Caco-2 (cell line): Measurements from ENCODE around the gene MRPL41. TPM values are rescaled to one million over a fixed set of nuclear protein-coding genes. Genes with fewer than 3 reads are reported as not detected.
A peak's percentile ranks its signal among the peaks of the same experiment; 100 is the strongest.

Experiments used
- BruUV-seq: library from RNA; stranded (reverse); fragments of 400-500 nt; replicated peaks from 2 replicates; lab custom pipeline; 2021; lab: Mats Ljungman, UMichigan
- CTCF ChIA-PET: fragments of 300-600 bp; sonication (Branson Sonifier 250); formaldehyde crosslinking; loops from one replicate; lab custom pipeline; 2022; ENCODE audit warnings: antibody characterized with exemption; lab: Charles Lee
- POLR2A ChIA-PET: fragments of 300-600 bp; sonication (Branson Sonifier 250); formaldehyde crosslinking; loops from one replicate; lab custom pipeline; 2022; ENCODE audit warnings: antibody characterized with exemption; lab: Charles Lee
- DNase-seq, 2 experiments: peaks; one replicate each; pipeline versions ENCODE4 v3.0.0 to v3.0.0-alpha.2; 2020 to 2022
- H3K27me3 ChIP-seq: replicated peaks from 2 replicates; pipeline ENCODE4 v1.6.0; 2011; ENCODE audit warnings: low read length; ENCODE audit not compliant: control insufficient read depth, insufficient read depth
- H3K36me3 ChIP-seq: 2 replicates; pipeline ENCODE4 v1.5.1; 2011; ENCODE audit warnings: low read length; ENCODE audit not compliant: control insufficient read depth, insufficient read depth
- H3K4me1 ChIP-seq: fragments of 250-450 bp; sonication (Bioruptor Pico); 2 replicates; pipeline ENCODE4 v1.5.1; 2020; ENCODE audit warnings: mild to moderate bottlenecking
- H3K4me3 ChIP-seq: 2 replicates; pipeline ENCODE4 v1.5.1; 2011; ENCODE audit warnings: low read depth, mild to moderate bottlenecking, control low read depth, low read length
- H3K9me3 ChIP-seq: fragments of 250-450 bp; sonication (Bioruptor Pico); 2 replicates; pipeline ENCODE4 v1.5.1; 2020; ENCODE audit warnings: mild to moderate bottlenecking, moderate library complexity
- H3K27ac Mint-ChIP-seq: one replicate; pipeline ENCODE4 v1.8.0; 2022; ENCODE audit warnings: mixed read lengths; ENCODE audit not compliant: unreplicated experiment
- H3K27me3 Mint-ChIP-seq: one replicate; pipeline ENCODE4 v1.8.0; 2022; ENCODE audit warnings: mixed read lengths; ENCODE audit not compliant: insufficient read depth, unreplicated experiment
- H3K36me3 Mint-ChIP-seq: one replicate; pipeline ENCODE4 v1.8.0; 2022; ENCODE audit warnings: mild to moderate bottlenecking, mixed read lengths; ENCODE audit not compliant: insufficient read depth, unreplicated experiment
- H3K4me1 Mint-ChIP-seq: one replicate; pipeline ENCODE4 v1.8.0; 2022; ENCODE audit warnings: low read depth, mixed read lengths; ENCODE audit not compliant: unreplicated experiment
- H3K4me3 Mint-ChIP-seq: one replicate; pipeline ENCODE4 v1.8.0; 2022; ENCODE audit warnings: mild to moderate bottlenecking, moderate library complexity, mixed read lengths; ENCODE audit not compliant: unreplicated experiment
- H3K9me3 Mint-ChIP-seq: one replicate; pipeline ENCODE4 v1.8.0; 2022; ENCODE audit warnings: mixed read lengths; ENCODE audit not compliant: unreplicated experiment
- CTCF ChIP-seq, 2 experiments: fragments of 200-600 bp in 1 of 2; IDR thresholded peaks; 1 replicate in 1 of 2; 2 replicates in 1 of 2; pipeline versions ENCODE4 v1.5.1 to v1.8.0; 2011 to 2022; ENCODE audit warnings: antibody characterized with exemption in 1 of 2, control low read depth in 1 of 2, inconsistent platforms in 1 of 2, low read depth in 1 of 2, low read length in 1 of 2, mild to moderate bottlenecking in 1 of 2, moderate library complexity in 1 of 2; ENCODE audit not compliant: insufficient read depth in 1 of 2, severe bottlenecking in 1 of 2, unreplicated experiment in 1 of 2
- intact Hi-C: fragments of 100-400 bp; cut with micrococcal nuclease; formaldehyde crosslinking; loops from one replicate; pipeline ENCODE4 v1.10.0; 2022; ENCODE audit not compliant: unreplicated experiment
- total RNA-seq: library from RNA; stranded (reverse); gene quantifications from 2 replicates; pipeline ENCODE4 v1.2.3, GENCODE V29; 2022

MRPL41 gene
- total RNA-seq, 1 experiment from 2014 or later: 44.2 TPM

DNA sequence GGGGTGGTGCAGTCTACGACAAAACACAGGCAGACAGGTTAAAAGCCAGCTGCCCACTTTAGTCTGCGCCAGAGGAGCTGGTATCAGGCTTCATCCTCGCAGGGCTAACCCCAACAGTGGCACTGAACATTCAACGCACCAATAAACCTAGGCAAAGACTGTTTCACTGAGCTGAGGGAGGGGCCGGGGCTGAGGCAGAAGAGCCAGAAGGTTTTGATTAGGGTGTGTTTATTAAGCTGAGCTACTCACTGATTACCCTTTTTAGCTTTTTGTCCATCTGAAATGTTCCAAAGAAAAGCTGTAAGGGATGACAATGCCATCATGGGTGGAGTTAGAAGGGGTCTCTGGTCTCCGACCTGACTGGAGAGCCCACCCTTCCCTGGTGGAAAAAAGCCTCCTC lies 37.2 kb downstream of the MRPL41 start:
- Mint-ChIP-seq H3K27ac (no peak overlapping the region), H3K4me1 (no peaks in the 10 kb centered on the region), H3K9me3 (no peaks in the 10 kb centered on the region), H3K36me3 (peaks cover 31% of the 10 kb centered on the region), H3K4me3 (peak overlapping the region; percentile 77), H3K27me3 (no peaks in the 10 kb centered on the region)
- Histone ChIP-seq H3K36me3 (peaks cover 3% of the 10 kb centered on the region), H3K27me3 (no peaks in the 10 kb centered on the region), H3K4me3 (peak overlapping the region; percentile 92), H3K4me1 (peaks cover 8% of the 10 kb centered on the region), H3K9me3 (no peaks in the 10 kb centered on the region)
- DNase-seq: no peak
- intact Hi-C loops: no loop called here
- ChIA-PET POLR2A (no interaction called here), CTCF (no interaction called here)
- TF ChIP-seq CTCF (IDR thresholded peaks at IDR 0.05; ENCODE audit: insufficient read depth in 1 of 2, low read depth in 1 of 2, low read length in 1 of 2, severe bottlenecking in 1 of 2, unreplicated experiment in 1 of 2): no peak
- BruUV-seq: TSS peak; percentile 48

- Histone ChIP-seq H3K4me3 (peak overlapping the region; percentile 92), H3K9me3 (no peaks in the 10 kb centered on the region), H3K27me3 (no peaks in the 10 kb centered on the region), H3K4me1 (peaks cover 8% of the 10 kb centered on the region), H3K36me3 (peaks cover 2% of the 10 kb centered on the region)
- DNase-seq: no peak
- ChIA-PET POLR2A (interaction anchor here (1.8 kb wide), 1 partner anchor 16 kb away, joined by 22 read pairs; the partner anchor contains the start of gene ARRDC1), CTCF (interaction anchor here (0.8 kb wide), 1 partner anchor 81 kb away, joined by 3 read pairs; no protein-coding TSS in a partner anchor)
- Mint-ChIP-seq H3K27me3 (no peaks in the 10 kb centered on the region), H3K36me3 (peaks cover 31% of the 10 kb centered on the region), H3K4me3 (peak overlapping the region; percentile 77), H3K4me1 (no peaks in the 10 kb centered on the region), H3K9me3 (no peaks in the 10 kb centered on the region), H3K27ac (peak overlapping the region; percentile 57)
- BruUV-seq: no TSS peak
- TF ChIP-seq CTCF (IDR thresholded peaks at IDR 0.05; ENCODE audit: insufficient read depth in 1 of 2, low read depth in 1 of 2, low read length in 1 of 2, severe bottlenecking in 1 of 2, unreplicated experiment in 1 of 2): no peak
- intact Hi-C loops: loop anchor here (2.0 to 10.0 kb wide), 3 partner anchors 15 to 145 kb away; partner anchors contain the start of genes ARRDC1 and ENTPD8
These were observed 37.9 kb downstream of the MRPL41 start for GRCh38 chr9:137589441-137590122.

GRCh38 chr9:137590123-137590468 lies 38.4 kb downstream of the MRPL41 start:
- Histone ChIP-seq H3K36me3 (peaks cover 2% of the 10 kb centered on the region), H3K9me3 (no peaks in the 10 kb centered on the region), H3K4me1 (peaks cover 8% of the 10 kb centered on the region), H3K4me3 (peak overlapping the region; percentile 92), H3K27me3 (no peaks in the 10 kb centered on the region)
- ChIA-PET POLR2A (interaction anchor here (1.8 kb wide), 1 partner anchor 15 kb away, joined by 22 read pairs; the partner anchor contains the start of gene ARRDC1), CTCF (interaction anchor here (0.8 to 1.6 kb wide), 5 partner anchors 8 to 81 kb away, joined by 3 to 6 read pairs (median 3); partner anchors contain the start of genes ARRDC1 and MRPL41)
- DNase-seq: no peak
- no peaks in the 10 kb centered on the region for H3K4me1 Mint-ChIP-seq
- peaks cover 31% of the 10 kb centered on the region for H3K36me3 Mint-ChIP-seq
- no peaks in the 10 kb centered on the region for H3K9me3 Mint-ChIP-seq
- H3K27ac Mint-ChIP-seq: no peak overlapping the region
- no TSS peak for BruUV-seq
- H3K27me3 Mint-ChIP-seq: no peaks in the 10 kb centered on the region
- H3K4me3 Mint-ChIP-seq: peak overlapping the region; percentile 77
- TF ChIP-seq CTCF (IDR thresholded peaks at IDR 0.05; ENCODE audit: insufficient read depth in 1 of 2, low read depth in 1 of 2, low read length in 1 of 2, severe bottlenecking in 1 of 2, unreplicated experiment in 1 of 2): no peak
- intact Hi-C loops: loop anchor here (2.0 to 10.0 kb wide), 3 partner anchors 15 to 145 kb away; partner anchors contain the start of genes ARRDC1 and ENTPD8
